HepG2 (cell line): ENCODE data around the gene NCAPD2. TPM values are rescaled to one million over a fixed set of nuclear protein-coding genes. Genes with fewer than 3 reads are reported as not detected.

ENCODE experiments used
- ATAC-seq: fragments of 200-7000 bp; cut with Tn5 transposase; 3 replicates; pipeline ENCODE4 v1.9.1; 2020; ENCODE audit warnings: mild to moderate bottlenecking, moderate library complexity
- BruUV-seq: library from RNA; stranded (reverse); fragments of 400-500 nt; replicated peaks from 2 replicates; lab custom pipeline; 2021; lab: Mats Ljungman, UMichigan
- CTCF ChIA-PET: fragments of 300-600 bp; formaldehyde crosslinking; extraction: SDS; loops from one replicate; lab custom pipeline; 2021; ENCODE audit warnings: low total read pairs, inconsistent platforms, low intra/inter-chr PET ratio; lab: Yijun Ruan, JAX
- POLR2A ChIA-PET: fragments of 350-600 bp; sonication (Branson Sonifier 250); formaldehyde crosslinking; loops from one replicate; lab custom pipeline; 2020; ENCODE audit warnings: antibody characterized with exemption, inconsistent platforms; lab: Yijun Ruan, JAX
- DNase-seq: peaks from one replicate; pipeline ENCODE4 v3.0.0-alpha.2; 2015; ENCODE audit warnings: low spot score
- FAIRE-seq: peaks from 3 replicates; lab custom pipeline; 2011; peaks lifted over from hg19 to GRCh38; lab: Jason Lieb, UNC
- H2AFZ ChIP-seq: one replicate; pipeline ENCODE4 v1.6.1; 2011; ENCODE audit warnings: low read length, inconsistent platforms
- H3K27ac ChIP-seq: fragments of 300-600 bp; 3 replicates; pipeline ENCODE4 v1.8.0; 2011; ENCODE audit warnings: mixed run types, mild to moderate bottlenecking, mixed read lengths, low read length, inconsistent platforms; ENCODE audit not compliant: insufficient read depth; ENCODE audit errors: extremely low read length
- H3K27me3 ChIP-seq, 2 experiments: fragments of 200-600 bp in 1 of 2; 2 replicates in 1 of 2; 3 replicates in 1 of 2; pipeline versions ENCODE4 v1.6.0 to v1.8.0; 2011; ENCODE audit warnings: low read length in 2 of 2, mild to moderate bottlenecking in 2 of 2, moderate library complexity in 2 of 2, inconsistent platforms in 1 of 2; ENCODE audit not compliant: insufficient read depth in 2 of 2, control insufficient read depth in 1 of 2
- H3K36me3 ChIP-seq, 2 experiments: fragments of 200-600 bp in 1 of 2; replicated peaks in 1 of 2; 2 replicates in 1 of 2; 3 replicates in 1 of 2; pipeline versions ENCODE4 v1.5.1 to v1.8.0; 2011; ENCODE audit warnings: low read length in 2 of 2, inconsistent platforms in 1 of 2; ENCODE audit not compliant: insufficient read depth in 2 of 2, control insufficient read depth in 1 of 2
- H3K4me1 ChIP-seq: 2 replicates; pipeline ENCODE4 v1.5.1; 2012; ENCODE audit warnings: low read length, inconsistent platforms; ENCODE audit not compliant: insufficient read depth
- H3K4me2 ChIP-seq: 2 replicates; pipeline ENCODE4 v1.6.0; 2011; ENCODE audit warnings: low read depth, low read length, inconsistent platforms
- H3K4me3 ChIP-seq, 3 experiments: fragments of 200-600 bp in 1 of 3; sonication (generic), shearing (Covaris generic) in 1 of 3; replicated peaks in 1 of 3; 2 replicates each; pipeline ENCODE4 v1.5.1; 2011 to 2016; ENCODE audit warnings: low read length in 3 of 3, inconsistent platforms in 2 of 3, low read depth in 2 of 3, mild to moderate bottlenecking in 2 of 3, control low read depth in 1 of 3, mixed read lengths in 1 of 3; ENCODE audit not compliant: insufficient read depth in 1 of 3
- H3K79me2 ChIP-seq: one replicate; pipeline ENCODE4 v1.6.1; 2011; ENCODE audit warnings: low read length, inconsistent platforms; ENCODE audit not compliant: insufficient read depth
- H3K9ac ChIP-seq: 2 replicates; pipeline ENCODE4 v1.6.0; 2011; ENCODE audit warnings: mild to moderate bottlenecking, low read depth, low read length, inconsistent platforms; ENCODE audit not compliant: insufficient read depth
- H3K9me3 ChIP-seq: 2 replicates; pipeline ENCODE4 v1.5.1; 2012; ENCODE audit warnings: mild to moderate bottlenecking, low read length
- H4K20me1 ChIP-seq: 2 replicates; pipeline ENCODE4 v1.6.0; 2011; ENCODE audit warnings: inconsistent platforms, mild to moderate bottlenecking, low read length, moderate library complexity; ENCODE audit not compliant: insufficient read depth
- CBX1 ChIP-seq: IDR thresholded peaks from one replicate; pipeline ENCODE4 v1.6.1; 2016; ENCODE audit warnings: antibody characterized with exemption, low read depth
- CBX5 ChIP-seq: sonication (generic); formaldehyde crosslinking; IDR thresholded peaks from 2 replicates; pipeline ENCODE4 v1.4.0; 2020; ENCODE audit warnings: missing genetic modification reagents, borderline replicate concordance
- CCDC6 ChIP-seq: sonication (generic); formaldehyde crosslinking; IDR thresholded peaks from 2 replicates; pipeline ENCODE4 v1.8.1; 2022; ENCODE audit warnings: mild to moderate bottlenecking, missing genetic modification reagents, moderate library complexity
- FOXA1 ChIP-seq, 2 experiments: fragments of 450-650 bp in 1 of 2; sonication (generic) in 1 of 2; formaldehyde crosslinking in 1 of 2; IDR thresholded peaks; 2 replicates each; pipeline versions ENCODE4 v1.4.0 to v1.6.1; 2016 to 2020; ENCODE audit warnings: missing genetic modification reagents in 1 of 2
- KLF13 ChIP-seq: sonication (generic); formaldehyde crosslinking; IDR thresholded peaks from 2 replicates; pipeline ENCODE4 v1.4.0; 2020; ENCODE audit warnings: mild to moderate bottlenecking, missing genetic modification reagents
- KMT2A ChIP-seq: sonication (generic); formaldehyde crosslinking; IDR thresholded peaks from 2 replicates; pipeline ENCODE4 v1.4.0; 2020; ENCODE audit warnings: missing genetic modification reagents
- SP2 ChIP-seq: sonication (generic); formaldehyde crosslinking; IDR thresholded peaks from 2 replicates; pipeline ENCODE4 v1.5.1; 2020; ENCODE audit warnings: mild to moderate bottlenecking, missing genetic modification reagents
- ZBTB8A ChIP-seq: sonication (generic); formaldehyde crosslinking; IDR thresholded peaks from 2 replicates; pipeline ENCODE4 v1.4.0; 2020; ENCODE audit warnings: mild to moderate bottlenecking, low read depth, missing genetic modification reagents, borderline replicate concordance
- ZFAT ChIP-seq: sonication (generic); formaldehyde crosslinking; conservative IDR thresholded peaks from 2 replicates; pipeline ENCODE4 v1.8.1; 2023; ENCODE audit warnings: missing genetic modification reagents, inconsistent platforms
- ZKSCAN8 ChIP-seq: IDR thresholded peaks from 2 replicates; pipeline ENCODE4 v1.6.1; 2016; ENCODE audit warnings: borderline replicate concordance, missing genetic modification reagents, missing compliant biosample characterization
- ZNF337 ChIP-seq: sonication (generic); formaldehyde crosslinking; IDR thresholded peaks from 2 replicates; pipeline ENCODE4 v1.5.1; 2020; ENCODE audit warnings: missing genetic modification reagents, low read depth, mild to moderate bottlenecking, borderline replicate concordance
- ZNF383 ChIP-seq: sonication (generic); formaldehyde crosslinking; IDR thresholded peaks from 2 replicates; pipeline ENCODE4 v1.4.0; 2020; ENCODE audit warnings: missing genetic modification reagents, mild to moderate bottlenecking, borderline replicate concordance
- ZSCAN20 ChIP-seq: sonication (generic); formaldehyde crosslinking; IDR thresholded peaks from 2 replicates; pipeline ENCODE4 v1.4.0; 2020; ENCODE audit warnings: missing genetic modification reagents, mild to moderate bottlenecking, borderline replicate concordance
- ZSCAN21 ChIP-seq: sonication (generic); formaldehyde crosslinking; IDR thresholded peaks from 2 replicates; pipeline ENCODE4 v1.8.0; 2022; ENCODE audit warnings: mild to moderate bottlenecking, missing genetic modification reagents, moderate library complexity, borderline replicate concordance
- WGBS: methylation state at CpG from one replicate; pipeline ENCODE4 v1.1.6; 2017; ENCODE audit warnings: low lambda C conversion rate; 5-methylcytosine and 5-hydroxymethylcytosine counted together
- in situ Hi-C: cut with HindIII; loops from 2 replicates; pipeline ENCODE4 v1.10.0; 2017; ENCODE audit warnings: low pct_unique_long_range_greater_than_20kb; ENCODE audit not compliant: extremely low pct_ligation_motif_present
- intact Hi-C: fragments of 100-400 bp; cut with micrococcal nuclease; formaldehyde crosslinking; loops from one replicate; pipeline ENCODE4 v1.10.0; 2022; ENCODE audit not compliant: unreplicated experiment
- polyA plus RNA-seq, 8 experiments: library from polyadenylated mRNA; depleted of rRNA in 3 of 8; stranded (reverse) in 7 of 8; unstranded in 1 of 8; fragments of >200 nt; fragmentation: Illumina TruSeq in 4 of 8; extraction: Trizol in 4 of 8; gene quantifications; 2 replicates each; pipeline versions ENCODE4 v1.2.1 to v1.2.3, GENCODE V29; 2011 to 2016; ENCODE audit warnings: low read depth in 4 of 8, missing spikeins in 1 of 8, mixed read lengths in 1 of 8; ENCODE audit not compliant: insufficient read depth in 1 of 8
- total RNA-seq, 5 experiments: library from RNA; depleted of rRNA; stranded (reverse); fragments of >200 nt; fragmentation: Illumina TruSeq; extraction: Trizol; gene quantifications; 2 replicates each; pipeline ENCODE4 v1.2.3, GENCODE V29; 2016; ENCODE audit warnings: low read depth in 1 of 5
- TF ChIP-seq, protein P1 (sequence below), 2 experiments: fragments of 450-650 bp in 1 of 2; sonication (generic) in 1 of 2; formaldehyde crosslinking; IDR thresholded peaks; 2 replicates each; pipeline versions ENCODE4 v1.5.0 to v1.8.0; 2020 to 2022; ENCODE audit warnings: mild to moderate bottlenecking in 1 of 2, missing genetic modification reagents in 1 of 2
- TF ChIP-seq, protein P2 (sequence below): sonication (generic); formaldehyde crosslinking; IDR thresholded peaks from 2 replicates; pipeline ENCODE4 v1.4.0; 2020; ENCODE audit warnings: missing genetic modification reagents, borderline replicate concordance
- TF ChIP-seq, protein P3 (sequence below): sonication (generic); formaldehyde crosslinking; IDR thresholded peaks from 2 replicates; pipeline ENCODE4 v1.5.1; 2020; ENCODE audit warnings: mild to moderate bottlenecking, missing genetic modification reagents, moderate library complexity

Gene NCAPD2
- total and polyA plus RNA-seq, 2 of the 13 experiments (the other 11 are each of a cell fraction or from before 2014, with no cell fraction given), result 51.1 to 65.6 TPM

DNA sequence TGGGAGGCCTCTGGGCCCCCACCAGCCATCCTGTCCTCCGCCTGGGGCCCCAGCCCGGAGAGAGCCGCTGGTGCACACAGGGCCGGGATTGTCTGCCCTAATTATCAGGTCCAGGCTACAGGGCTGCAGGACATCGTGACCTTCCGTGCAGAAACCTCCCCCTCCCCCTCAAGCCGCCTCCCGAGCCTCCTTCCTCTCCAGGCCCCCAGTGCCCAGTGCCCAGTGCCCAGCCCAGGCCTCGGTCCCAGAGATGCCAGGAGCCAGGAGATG, 39.7 kb downstream of the NCAPD2 start:
- H3K9ac ChIP-seq, result peak overlapping the region; percentile 96
- DNase-seq (no peak), ATAC-seq (no peak), FAIRE-seq (no peak)
- no peaks in the 10 kb centered on the region; a peak in 1 of 5 replicates for H3K27me3 ChIP-seq
- peaks cover 40% of the 10 kb centered on the region for H4K20me1 ChIP-seq
- no peaks in the 10 kb centered on the region for H3K9me3 ChIP-seq
- no peak overlapping the region for H2AFZ ChIP-seq
- peaks cover 11 to 61% of the 10 kb centered on the region in 2 experiments for H3K36me3 ChIP-seq
- peaks cover 53% of the 10 kb centered on the region for H3K4me1 ChIP-seq
- H3K4me3 ChIP-seq, result peak overlapping the region; percentile 58 to 99 (median 60)
- in situ Hi-C loops, result loop anchor here (10.0 kb wide), 1 partner anchor 109 kb away; no protein-coding TSS in a partner anchor
- intact Hi-C loops, result loop anchor here (1.0 to 10.0 kb wide), 4 partner anchors 39 to 189 kb away; partner anchors contain the start of genes NCAPD2, TNFRSF1A and VAMP1
- POLR2A ChIA-PET, result interaction anchor here (0.6 to 3.2 kb wide), 52 partner anchors 8 to 463 kb away, joined by 3 to 54 read pairs (median 4); partner anchors contain the start of genes C12orf57, CDCA3, COPS7A and IFFO1
- peaks cover 33% of the 10 kb centered on the region for H3K79me2 ChIP-seq
- no CpG with 5 or more reads among the region's 9 CpGs for WGBS
- H3K27ac ChIP-seq, result peak overlapping the region; percentile 97
- peak overlapping the region; percentile 96 for H3K4me2 ChIP-seq
- CTCF ChIA-PET, result no interaction called here
- TSS peak; percentile 62 for BruUV-seq
- no peak for TF ChIP-seq CBX5 (CRISPR knock-in tag)
- no peak for TF ChIP-seq ZNF383 (CRISPR knock-in tag)
- TF ChIP-seq FOXA1 (IDR thresholded peaks at IDR 0.05), result no peak
- TF ChIP-seq FOXA1 (CRISPR knock-in tag; IDR thresholded peaks at IDR 0.05), result no peak
- TF ChIP-seq CCDC6, result no peak
- no peak for TF ChIP-seq CBX1
- TF ChIP-seq ZNF337 (CRISPR knock-in tag), result no peak
- TF ChIP-seq ZSCAN21 (CRISPR knock-in tag), result no peak
- no peak for TF ChIP-seq ZBTB8A (CRISPR knock-in tag)
- TF ChIP-seq, protein P1, sequence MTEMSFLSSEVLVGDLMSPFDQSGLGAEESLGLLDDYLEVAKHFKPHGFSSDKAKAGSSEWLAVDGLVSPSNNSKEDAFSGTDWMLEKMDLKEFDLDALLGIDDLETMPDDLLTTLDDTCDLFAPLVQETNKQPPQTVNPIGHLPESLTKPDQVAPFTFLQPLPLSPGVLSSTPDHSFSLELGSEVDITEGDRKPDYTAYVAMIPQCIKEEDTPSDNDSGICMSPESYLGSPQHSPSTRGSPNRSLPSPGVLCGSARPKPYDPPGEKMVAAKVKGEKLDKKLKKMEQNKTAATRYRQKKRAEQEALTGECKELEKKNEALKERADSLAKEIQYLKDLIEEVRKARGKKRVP (CRISPR knock-in tag; IDR thresholded peaks at IDR 0.05), result no peak
- TF ChIP-seq KLF13 (CRISPR knock-in tag), result no peak
- TF ChIP-seq, protein P2, sequence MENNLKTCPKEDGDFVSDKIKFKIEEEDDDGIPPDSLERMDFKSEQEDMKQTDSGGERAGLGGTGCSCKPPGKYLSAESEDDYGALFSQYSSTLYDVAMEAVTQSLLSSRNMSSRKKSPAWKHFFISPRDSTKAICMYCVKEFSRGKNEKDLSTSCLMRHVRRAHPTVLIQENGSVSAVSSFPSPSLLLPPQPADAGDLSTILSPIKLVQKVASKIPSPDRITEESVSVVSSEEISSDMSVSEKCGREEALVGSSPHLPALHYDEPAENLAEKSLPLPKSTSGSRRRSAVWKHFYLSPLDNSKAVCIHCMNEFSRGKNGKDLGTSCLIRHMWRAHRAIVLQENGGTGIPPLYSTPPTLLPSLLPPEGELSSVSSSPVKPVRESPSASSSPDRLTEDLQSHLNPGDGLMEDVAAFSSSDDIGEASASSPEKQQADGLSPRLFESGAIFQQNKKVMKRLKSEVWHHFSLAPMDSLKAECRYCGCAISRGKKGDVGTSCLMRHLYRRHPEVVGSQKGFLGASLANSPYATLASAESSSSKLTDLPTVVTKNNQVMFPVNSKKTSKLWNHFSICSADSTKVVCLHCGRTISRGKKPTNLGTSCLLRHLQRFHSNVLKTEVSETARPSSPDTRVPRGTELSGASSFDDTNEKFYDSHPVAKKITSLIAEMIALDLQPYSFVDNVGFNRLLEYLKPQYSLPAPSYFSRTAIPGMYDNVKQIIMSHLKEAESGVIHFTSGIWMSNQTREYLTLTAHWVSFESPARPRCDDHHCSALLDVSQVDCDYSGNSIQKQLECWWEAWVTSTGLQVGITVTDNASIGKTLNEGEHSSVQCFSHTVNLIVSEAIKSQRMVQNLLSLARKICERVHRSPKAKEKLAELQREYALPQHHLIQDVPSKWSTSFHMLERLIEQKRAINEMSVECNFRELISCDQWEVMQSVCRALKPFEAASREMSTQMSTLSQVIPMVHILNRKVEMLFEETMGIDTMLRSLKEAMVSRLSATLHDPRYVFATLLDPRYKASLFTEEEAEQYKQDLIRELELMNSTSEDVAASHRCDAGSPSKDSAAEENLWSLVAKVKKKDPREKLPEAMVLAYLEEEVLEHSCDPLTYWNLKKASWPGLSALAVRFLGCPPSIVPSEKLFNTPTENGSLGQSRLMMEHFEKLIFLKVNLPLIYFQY (CRISPR knock-in tag), result no peak
- TF ChIP-seq SP2 (CRISPR knock-in tag), result no peak
- TF ChIP-seq KMT2A, result no peak
- TF ChIP-seq, protein P3, sequence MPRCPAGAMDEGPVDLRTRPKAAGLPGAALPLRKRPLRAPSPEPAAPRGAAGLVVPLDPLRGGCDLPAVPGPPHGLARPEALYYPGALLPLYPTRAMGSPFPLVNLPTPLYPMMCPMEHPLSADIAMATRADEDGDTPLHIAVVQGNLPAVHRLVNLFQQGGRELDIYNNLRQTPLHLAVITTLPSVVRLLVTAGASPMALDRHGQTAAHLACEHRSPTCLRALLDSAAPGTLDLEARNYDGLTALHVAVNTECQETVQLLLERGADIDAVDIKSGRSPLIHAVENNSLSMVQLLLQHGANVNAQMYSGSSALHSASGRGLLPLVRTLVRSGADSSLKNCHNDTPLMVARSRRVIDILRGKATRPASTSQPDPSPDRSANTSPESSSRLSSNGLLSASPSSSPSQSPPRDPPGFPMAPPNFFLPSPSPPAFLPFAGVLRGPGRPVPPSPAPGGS (CRISPR knock-in tag), result no peak
- TF ChIP-seq ZFAT, result no peak
- TF ChIP-seq ZKSCAN8, result no peak
- TF ChIP-seq ZSCAN20, result no peak
